ENCODE data around the gene FGF14.

The FGF14 gene

DNA sequence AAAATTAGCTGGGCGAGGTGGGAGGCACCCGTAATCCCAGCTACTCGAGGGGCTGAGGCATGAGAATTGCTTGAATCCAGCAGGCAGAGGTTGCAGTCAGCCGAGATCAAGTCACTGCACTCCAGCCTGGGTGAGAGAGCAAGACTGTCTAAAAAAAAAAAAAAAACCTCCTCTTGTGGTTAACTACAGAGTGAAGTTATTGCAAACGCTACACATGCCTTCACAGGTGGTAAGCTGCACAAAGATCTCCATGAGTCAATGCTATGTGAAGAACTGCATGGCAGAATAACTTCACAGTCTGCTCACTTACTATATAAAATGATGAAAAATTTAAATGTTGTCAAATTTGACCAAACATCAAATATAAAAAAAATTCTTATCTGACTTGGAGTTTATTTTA lies 436.8 kb downstream of the FGF14 start:
- no peak for DNase-seq

DNA sequence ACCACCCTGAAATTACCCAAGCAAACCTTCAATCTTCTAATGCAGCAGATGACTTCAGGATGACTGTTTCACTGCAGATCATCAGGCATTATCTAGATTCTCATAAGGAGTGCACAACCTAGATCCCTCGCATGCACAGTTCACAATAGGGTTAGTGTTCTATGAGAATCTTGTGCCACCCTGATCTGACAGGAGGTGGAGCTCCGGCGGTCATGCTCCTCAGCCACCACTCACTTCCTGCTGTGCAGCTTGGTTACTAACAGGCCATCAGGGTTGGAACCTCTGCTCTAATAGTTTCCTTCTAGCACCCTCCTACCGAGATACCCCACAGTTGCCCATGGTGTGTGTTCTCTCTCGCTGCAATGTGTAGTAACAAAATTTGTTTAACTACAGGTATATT lies 442.8 kb downstream of the FGF14 start:
- DNase-seq, result no peak

DNA sequence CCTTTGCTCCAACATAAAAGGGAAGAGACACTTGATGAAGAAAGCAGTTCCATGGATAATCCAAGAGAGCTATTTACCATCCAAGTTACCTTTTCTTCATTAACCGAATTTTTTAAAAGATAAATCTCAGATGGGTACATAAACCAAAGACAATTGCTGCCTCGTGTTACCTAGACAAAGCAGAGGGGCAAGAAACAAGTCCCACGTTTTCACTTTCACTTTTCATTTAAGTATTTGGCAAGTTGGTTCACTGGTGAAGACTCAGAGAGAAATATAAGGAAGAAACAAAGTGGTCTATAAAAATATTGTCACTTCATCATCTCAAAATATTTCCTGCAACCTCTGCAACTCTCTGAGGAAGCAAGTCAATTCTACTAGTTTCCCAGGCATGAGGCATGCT lies 446.1 kb downstream of the FGF14 start:
- no peak for DNase-seq

DNA sequence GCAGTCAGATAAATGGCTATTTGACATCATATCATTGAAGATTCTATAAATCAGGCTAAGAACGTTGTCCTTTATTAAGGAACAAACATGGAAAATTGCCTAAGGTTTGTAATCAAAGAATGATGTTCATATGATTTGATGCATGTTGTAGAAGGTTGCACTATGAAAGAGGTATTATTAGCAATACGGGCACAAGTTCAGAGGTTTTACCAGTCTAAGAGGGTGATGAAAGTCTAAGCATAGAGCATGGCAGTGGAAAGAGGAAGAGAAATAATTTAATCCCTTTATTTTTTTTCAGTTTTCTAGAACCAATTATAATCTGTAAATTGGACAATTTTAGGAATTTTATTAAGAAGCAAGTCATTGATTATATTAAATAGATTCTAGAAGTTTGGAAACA lies 450.7 kb downstream of the FGF14 start:
- DNase-seq, result no peak

DNA sequence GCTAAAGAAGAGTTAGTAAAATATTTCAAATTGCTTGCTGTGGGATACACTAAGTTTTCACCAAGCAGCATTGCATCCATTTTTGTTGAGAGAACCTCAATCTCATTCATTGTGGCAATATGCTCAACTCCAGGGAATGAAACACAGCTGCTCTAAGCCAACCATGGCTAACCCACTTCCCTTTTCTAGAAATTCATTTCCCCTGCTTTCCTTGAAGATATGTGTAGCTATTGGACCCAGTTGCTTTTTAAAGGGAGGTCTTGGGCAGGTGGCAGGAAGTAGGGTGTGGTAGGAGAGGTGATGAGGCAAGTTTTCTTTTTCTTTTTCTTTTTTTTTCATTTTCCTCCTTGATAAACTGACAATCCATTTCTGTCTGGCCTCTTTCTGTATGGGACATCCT lies 452.2 kb downstream of the FGF14 start:
- no peak for DNase-seq

DNA sequence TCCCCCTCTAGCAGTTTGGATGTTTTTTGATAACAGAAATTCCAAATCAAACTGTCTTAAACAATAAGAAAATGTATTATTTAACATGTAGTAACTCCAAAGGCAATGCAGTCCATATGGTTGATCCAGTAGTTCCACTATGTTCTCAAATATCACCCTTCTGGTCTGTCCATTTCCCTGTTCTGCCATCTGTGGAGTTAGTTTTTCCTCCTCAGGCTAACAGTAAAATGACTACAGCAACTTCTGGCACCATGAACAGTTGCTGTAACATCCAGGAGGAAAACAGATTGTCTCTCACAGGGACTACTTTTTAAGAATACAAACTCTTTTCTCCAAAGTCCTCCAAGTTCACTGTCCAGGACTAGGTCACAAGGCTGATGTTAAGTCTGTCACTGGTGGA lies 455.4 kb downstream of the FGF14 start:
- no peak for DNase-seq

DNA sequence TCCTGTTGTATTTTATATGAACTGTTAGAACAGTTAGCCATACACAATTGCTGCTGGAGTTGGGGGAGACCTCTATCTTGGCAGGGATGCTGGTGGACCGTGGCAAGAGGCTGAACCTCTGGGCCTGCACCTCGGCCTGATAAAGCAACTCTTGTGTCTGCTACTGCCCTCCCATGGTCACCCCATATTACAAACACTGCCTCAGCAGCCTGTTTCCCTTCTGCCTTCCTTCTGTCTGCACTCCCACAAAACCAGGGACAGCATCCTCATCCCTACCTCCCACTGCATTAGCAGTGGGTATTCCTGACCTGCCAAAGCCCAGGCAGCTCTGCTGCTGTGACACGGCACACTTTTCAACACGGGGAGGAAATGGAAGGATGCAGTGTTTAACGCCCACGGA lies 456.4 kb downstream of the FGF14 start:
- DNase-seq, result no peak

DNA sequence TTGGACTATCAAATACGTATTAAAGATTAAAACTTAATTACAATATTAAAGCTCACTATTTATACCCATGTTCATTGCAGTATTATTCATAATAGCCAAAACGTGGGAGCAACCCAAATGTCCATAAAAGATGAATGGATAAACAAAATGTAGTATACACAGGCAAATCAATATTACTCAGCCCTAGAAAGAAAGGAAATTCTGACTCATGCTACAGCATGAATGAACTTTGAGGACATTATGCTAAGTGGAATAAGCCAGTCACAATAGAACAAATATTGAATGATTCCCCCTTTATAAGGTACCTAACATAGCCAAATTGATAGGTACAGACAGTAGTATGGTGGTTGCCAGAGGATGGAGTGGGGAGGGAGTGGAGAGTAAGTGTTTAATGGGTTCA lies 457.3 kb downstream of the FGF14 start:
- DNase-seq, result no peak

DNA sequence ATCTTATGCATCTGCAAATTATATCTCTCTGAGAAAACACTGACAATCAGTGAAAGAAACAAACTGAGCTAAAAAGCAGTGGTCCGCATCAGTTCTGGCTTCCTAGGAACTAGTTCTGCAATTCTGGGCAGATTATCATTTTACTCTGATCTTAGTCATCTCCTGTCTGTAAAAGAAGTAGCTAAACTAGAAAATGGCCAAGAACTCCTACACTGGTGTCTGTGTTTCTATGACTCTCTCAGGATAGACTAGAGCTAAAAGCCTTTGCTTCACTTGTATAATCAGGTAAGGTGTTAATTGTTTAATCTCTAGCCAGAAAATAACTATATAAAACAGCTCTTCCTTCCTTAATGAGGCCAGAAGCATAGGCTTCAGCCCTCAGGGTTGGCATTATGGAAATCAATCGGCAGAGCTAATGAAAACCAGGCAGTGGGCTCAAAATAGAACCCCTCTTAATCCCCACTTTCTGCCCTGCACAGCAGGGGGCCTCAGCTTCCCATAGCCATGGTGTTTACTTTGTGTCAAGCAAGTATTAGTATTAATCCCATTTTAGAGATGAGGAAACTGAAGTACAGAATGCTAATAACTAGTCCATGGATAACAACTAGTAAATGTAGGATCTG lies 459.2 kb downstream of the FGF14 start:
- no peak for DNase-seq

DNA sequence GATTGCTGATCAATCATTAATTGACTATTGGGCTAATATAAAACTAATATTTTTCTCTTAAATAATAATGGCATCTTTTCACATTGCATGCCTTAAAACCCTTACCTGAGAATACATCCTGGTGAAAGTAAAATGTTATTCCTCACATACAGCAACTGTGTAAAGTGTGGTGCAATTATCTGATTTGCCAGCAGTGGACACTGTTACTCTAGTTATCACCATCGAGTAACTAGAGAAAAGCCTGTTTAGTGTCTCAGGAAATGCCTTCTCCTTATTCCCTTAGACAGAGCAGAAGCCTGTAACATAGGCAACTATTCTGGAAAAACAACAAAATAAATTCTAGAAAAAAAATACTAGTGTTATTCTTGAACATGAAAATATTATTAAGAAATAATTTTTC lies 459.8 kb downstream of the FGF14 start:
- DNase-seq, result no peak

DNA sequence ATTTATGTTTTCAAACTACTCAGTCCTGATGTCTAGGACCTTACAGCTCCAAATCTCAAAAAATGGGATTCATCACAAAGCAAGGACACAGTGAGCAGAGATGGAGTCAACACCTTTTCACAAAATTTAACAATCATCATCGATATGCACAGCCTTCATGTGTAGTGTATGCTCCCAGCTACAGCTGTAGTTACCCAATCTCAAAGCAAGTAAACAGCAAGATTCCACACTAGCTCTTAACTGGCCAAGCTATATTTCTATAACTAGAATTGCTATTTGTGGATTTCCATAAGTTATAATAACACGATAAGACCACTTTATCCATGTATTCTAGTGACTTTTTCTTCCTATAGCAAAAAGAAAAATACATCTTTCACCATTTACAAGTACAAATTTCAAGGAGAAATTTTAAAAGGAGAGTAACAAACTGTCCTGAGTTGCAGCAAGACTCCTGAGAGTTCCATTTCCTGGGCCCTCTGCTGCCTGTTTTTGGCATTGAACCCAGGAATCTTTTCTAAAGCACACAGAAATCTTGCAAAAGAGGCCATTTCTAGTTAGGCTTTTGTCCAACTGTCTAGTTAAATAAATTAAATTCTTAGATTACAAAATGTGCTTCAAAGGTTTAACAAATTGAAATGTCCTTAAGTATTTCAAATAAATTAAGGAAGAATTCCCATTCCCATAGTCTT lies 460.6 kb downstream of the FGF14 start:
- no peak for DNase-seq

DNA sequence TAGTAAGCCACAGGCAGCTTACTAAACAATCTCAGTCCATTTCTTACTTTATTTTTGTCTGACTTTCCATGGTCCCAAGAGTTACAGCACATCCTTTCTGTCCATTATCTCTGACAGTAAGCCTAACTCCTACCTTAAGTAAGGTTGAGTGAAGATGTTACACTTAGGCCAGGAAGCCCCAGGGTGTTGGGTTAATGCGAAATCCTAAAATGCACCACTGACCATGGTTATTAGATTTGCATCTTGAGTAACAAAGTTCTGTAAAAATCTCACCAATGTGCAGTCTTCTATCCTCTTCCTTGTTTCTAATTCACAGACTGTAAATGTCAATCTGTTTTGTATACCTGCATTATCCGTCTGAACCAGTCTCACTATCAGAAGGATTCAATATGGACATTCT lies 462.5 kb downstream of the FGF14 start:
- DNase-seq, result no peak

DNA sequence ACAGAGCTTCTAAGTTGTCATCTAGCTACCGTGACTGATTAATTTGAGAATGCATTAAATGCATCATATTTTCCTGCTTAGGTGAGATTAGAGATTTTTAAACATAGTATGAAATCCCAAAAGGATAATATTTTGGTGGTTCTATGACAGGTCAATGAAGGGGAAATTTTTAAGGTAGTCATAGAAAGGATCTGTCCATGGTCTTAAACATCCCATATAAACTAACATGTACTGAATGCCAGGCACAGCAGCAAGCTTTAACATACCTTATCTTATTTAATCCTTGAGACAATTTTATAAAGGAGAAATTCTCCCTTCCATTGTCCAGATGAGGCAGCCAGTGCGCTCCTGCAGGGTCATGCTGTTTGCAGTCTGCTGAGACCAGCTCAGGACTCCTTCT lies 466.0 kb downstream of the FGF14 start:
- no peak for DNase-seq

DNA sequence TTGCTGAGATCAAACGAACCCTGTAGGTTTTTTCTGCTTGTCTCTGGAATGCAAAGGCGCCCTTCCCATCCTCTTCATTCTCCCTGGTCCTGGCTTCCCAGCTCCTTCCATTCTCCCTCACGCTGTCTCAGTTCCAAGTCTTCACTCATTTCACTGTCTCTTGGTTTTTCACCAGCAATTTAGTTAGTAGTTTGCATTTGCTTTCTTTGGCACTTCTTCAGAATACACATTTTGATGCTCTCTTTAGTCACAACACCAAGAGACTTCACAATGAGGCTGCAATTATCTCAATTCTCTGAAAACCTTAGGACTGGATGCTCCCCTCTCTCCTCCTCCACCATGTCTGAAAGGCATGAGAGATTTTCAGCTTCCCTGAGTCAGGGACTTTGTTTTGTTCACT lies 470.7 kb downstream of the FGF14 start:
- no peak for DNase-seq

DNA sequence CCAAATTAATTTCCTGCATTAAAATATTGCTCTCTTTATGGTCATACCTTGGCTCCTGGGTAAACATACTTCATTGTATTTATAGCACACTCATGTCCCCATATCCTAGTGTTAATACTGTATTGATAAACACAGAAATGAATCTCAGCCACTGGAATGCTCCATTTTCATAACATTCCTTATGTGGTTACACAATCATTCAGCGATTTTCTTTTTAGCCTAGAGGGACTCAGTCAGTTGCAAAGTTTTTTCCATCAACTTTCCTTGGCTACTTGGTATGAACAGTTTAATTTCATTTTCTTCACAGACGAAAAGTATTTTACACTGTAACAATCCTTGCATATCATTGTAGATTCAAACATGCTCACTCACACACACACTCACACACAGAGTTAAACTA lies 471.5 kb downstream of the FGF14 start:
- DNase-seq, result no peak

DNA sequence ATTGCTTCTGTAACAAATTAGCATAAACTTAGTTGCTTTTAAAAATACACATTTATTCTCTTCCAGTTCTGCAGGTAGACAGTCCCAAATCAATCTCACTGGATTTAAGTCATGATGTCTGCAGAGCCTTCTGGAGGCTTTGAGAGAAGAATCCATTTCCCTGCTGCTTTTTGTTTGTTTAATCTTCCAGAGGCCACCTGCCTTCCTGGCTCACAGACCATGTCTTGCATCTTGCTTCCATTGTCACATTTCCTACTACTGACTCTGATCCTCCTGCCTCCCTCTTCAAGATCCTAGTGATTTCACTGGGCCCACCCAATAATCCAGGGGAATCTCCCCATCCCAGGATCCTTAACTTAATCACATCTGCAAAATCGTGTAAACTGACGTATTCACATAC lies 476.1 kb downstream of the FGF14 start:
- DNase-seq, result no peak

DNA sequence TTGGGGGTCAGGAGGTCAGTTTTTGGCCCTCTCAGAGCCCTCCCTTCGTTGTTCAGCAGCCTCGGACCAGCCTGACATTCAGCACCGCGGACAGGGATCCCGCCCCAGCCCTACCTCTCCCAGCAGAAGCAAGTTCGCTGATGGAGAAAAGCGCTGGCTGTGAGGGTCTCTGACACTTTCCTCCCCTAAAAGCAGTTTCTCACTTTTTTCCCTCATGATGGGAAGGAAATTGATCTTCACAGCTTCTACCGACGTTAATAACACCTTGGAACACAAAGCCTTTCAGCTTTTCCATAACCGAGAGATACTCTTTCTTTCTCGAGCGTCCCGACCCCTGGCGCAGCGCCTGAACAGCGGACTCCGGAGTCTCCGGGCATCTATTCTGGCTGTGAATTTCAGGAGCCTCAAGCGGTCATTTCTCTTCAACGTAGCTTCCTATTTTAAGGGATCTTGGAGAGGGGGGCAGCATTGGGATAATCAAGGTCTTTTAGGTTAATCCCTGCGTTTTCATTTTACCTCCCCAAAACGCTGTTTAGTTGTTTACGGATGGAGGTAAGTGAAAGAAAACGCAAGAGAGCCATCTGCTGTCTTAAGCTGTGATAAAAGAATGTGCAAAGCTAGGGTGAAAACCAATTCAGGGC lies 482.2 kb downstream of the FGF14 start:
- peak; percentile 77 for DNase-seq

DNA sequence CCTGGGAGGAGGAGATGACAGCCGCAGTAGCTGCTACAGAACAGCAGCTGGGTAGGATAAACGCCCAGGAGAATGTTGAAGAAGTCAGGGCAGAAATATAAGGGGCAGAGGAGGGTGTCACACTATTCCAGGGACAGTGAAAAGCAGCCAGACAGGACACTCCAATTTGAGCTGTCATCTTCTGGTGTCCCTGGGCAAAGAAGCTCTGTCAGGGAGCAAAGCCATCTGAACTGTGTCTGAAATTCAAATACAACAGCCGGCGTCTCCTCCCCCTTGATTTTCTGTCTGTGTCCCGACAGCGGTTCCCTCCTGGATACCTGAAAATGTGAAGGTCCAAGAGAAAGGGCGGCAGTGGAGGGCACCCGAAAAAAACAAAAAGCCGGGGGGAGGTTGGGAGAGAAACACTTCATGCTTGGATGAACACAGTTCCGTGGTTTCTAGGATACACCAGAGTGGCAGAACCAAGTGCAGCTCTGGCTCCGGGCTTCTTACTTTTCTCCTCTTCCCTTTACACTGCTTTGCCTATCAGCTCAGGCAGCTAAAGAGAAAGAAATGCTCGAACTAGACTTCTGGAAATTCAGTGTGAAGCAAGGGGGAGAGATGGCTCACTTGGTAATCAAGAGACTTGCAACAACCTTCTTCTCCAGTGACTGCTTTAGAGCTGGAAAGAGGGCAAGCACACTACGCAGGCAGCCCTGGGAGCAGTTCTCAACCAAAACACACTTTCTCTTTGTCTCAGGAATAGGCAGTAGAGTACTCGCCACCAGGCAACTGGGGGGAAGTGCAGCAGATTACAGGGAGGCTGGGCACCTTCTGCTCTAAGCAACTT lies 483.8 kb downstream of the FGF14 start:
- no peak for DNase-seq

DNA sequence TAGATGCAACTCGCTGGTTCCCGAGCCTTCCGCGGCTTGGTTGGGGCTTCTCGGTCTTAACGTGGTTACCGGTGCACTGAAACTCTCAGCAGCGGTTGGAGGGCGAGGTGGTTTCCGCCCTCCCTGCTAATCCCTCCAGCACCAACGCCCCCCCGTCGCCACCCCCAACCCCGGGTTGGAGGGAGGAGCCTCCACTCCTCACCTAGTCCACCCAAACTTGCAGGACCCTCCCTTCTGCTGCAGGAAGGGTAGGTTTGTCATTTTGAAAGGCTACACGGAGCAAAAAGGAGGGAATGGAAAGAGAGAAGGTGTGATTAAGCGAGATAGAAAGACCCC lies 484.4 kb downstream of the FGF14 start:
- DNase-seq, result no peak

DNA sequence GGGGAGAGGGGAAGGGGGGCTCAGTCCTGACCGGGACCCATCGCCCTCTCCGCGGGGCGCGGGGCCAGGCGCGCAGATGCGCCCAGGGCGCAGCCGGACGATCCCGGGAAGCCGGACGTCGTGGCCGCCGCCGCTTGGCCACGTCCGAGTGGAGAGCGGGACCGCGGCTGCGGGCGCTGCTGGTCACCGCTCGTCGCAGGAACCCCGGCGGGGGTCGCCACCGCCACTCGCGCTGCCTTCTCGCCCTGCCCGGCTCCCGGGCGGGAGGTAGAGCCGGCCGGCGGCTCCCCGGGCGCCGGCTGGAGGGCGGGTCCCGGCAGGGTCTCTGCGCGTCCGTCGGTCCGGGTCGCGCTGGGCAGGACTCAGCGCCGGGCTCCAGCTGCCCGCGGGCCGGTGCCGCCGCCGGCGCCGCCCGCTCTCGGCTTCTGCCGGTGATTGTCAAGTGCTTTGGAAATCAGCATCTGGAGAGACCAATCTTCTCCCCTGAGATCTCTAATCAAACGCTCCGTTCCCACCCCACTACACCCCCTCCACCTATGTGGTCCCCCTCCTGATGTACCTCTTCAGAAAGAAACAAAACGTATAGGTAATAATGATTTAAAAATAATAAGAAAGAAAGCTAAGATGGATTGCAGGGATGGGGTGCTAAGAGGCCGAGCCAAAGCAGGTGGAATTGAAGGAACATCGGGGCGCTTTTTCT lies 484.9 kb downstream of the FGF14 start:
- no peak for DNase-seq

DNA sequence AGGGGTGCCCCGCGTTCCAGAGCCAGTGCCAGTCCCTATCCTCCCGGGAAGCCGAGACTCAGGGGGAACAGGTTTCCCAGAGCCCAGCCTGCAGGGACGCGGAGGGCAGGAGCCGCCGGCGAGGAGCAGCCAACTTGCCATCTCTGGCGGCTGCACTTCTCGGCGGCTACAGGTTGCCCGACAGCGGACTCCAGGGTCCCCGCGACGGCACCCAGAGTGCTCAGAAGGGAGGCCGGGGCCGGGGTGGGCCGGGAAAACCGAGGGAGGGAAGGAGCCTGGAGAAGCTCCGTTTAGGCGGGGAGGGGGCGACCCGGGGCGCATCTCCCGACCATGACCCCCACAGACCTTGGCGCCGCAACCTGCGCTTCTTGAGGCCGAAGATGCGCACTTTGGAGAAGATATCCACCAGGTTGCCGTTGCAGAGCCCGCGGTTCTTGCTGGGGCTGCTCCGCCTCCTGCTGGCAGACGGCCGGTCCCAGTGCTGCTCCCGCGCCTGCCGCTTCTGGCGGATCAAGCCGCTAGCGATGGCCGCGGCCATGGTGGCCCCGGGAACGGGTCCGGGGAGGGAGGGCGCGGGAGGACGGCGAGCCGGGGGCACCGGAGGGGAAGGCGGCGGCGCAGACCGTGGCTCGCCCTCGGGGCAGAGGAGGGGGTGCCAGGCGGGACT lies 485.6 kb downstream of the FGF14 start:
- no peak for DNase-seq

DNA sequence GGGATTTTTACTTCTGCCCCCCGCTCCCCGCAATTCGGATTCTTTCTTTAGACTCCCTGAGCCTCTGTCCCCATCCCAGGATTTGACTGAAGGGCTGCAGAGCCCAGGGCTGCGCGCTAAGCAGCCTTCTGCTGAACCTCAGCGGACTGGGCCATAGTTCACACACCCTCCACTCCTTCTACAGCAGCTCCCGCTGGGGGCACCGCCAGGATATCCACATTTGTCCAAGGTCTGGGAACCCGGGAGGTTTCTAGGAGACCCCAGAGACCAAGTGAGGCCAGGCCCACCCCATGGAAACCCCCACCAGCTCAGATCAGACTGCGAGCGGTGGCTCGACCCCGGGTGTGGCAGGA lies 486.1 kb downstream of the FGF14 start:
- DNase-seq, result no peak

DNA sequence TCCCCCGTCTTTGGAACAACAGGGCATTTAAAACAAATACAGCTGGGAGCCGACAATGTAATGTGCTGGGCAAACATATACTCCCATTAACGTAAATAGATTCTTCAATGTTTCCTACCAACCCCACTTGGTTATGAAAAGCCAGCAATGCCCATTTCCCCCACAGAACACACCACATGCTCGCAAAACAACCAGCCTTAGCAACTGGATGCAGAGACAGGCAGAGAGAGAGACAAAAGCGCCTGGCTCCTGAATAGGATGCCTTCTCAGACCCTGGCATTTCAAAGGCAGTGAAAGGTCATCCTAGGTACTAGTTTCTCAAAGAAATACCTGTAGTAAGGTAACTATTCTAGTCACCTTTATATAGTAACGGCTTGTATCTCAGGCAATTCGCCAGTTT lies 486.5 kb downstream of the FGF14 start:
- DNase-seq, result no peak
